Activated T-helper 1 cell treated with anti-CD3 and anti-CD28 coated beads, Interleukin-12 subunit alpha, Interleukin-12 subunit beta, Interleukin-2, Interleukin-4 antibody, amounts not matched to agents 30 ng/mL and 10 ng/mL and 1 ng/mL, durations not matched to agents 14 hours and 24 hours and 36 hours (primary cell): Measurements from ENCODE around the gene TLE3. TPM values are rescaled to one million over a fixed set of nuclear protein-coding genes. Genes with fewer than 3 reads are reported as not detected.

Source experiments
- DNase-seq: peaks from one replicate; pipeline ENCODE4 v3.0.0; 2021; ENCODE audit warnings: low spot score
- H3K27ac Mint-ChIP-seq: one replicate; pipeline ENCODE4 v1.8.0; 2021; ENCODE audit warnings: mild to moderate bottlenecking, mixed read lengths
- H3K27me3 Mint-ChIP-seq: one replicate; pipeline ENCODE4 v1.8.0; 2022; ENCODE audit warnings: mild to moderate bottlenecking, moderate library complexity, mixed read lengths; ENCODE audit not compliant: insufficient read depth
- H3K36me3 Mint-ChIP-seq: one replicate; pipeline ENCODE4 v1.8.0; 2021; ENCODE audit warnings: low read depth, mixed read lengths
- H3K4me1 Mint-ChIP-seq: one replicate; pipeline ENCODE4 v1.8.0; 2021; ENCODE audit warnings: low read depth, mixed read lengths
- H3K4me3 Mint-ChIP-seq: one replicate; pipeline ENCODE4 v1.8.0; 2021; ENCODE audit warnings: mild to moderate bottlenecking, moderate library complexity, mixed read lengths
- H3K9me3 Mint-ChIP-seq: one replicate; pipeline ENCODE4 v1.8.0; 2021; ENCODE audit warnings: mixed read lengths
- intact Hi-C: fragments of 100-400 bp; cut with micrococcal nuclease; formaldehyde crosslinking; loops from one replicate; pipeline ENCODE4 v1.15.1; 2024
- total RNA-seq: library from RNA; stranded (reverse); gene quantifications from 2 replicates; pipeline ENCODE4 v1.2.3, GENCODE V29; 2022

Gene TLE3
- total RNA-seq, 1 donor from 2014 or later: 126 TPM

DNA sequence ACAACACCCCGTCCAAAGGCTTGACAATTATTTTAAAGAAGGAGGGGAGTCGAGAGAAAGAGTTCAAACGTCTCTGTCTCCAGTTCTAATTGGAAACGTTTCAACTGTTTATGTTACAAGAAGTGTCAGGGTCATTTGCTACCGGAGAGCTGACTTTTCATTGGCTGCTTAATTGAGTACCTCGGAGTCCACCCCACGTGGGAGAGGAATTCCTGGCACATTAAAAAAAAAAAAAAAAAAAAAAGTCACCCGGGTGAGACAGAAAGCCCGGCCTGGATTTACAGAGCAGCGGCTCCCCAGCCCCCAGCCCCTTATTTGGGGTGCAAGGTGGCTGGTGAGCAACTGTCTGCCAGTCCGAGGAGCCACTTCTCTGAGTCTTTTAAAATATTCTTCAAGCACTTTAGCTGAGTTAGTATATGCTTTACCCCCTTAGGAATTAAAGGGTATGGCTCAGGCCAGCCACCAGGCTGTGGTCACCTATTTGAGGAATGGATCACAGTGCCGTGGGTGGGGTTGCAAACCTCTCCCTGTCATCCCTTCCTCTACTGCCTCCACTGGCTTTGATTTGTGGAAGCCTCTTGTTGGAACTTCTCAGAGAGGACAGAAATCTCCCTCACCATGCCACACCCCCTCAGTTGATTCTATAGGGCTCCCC, 3.9 kb upstream of the TLE3 start:
- Mint-ChIP-seq H3K36me3 (no peaks in the 10 kb centered on the region), H3K4me3 (no peak overlapping the region), H3K27ac (no peak overlapping the region), H3K4me1 (peaks cover 40% of the 10 kb centered on the region), H3K27me3 (peaks cover 45% of the 10 kb centered on the region), H3K9me3 (no peaks in the 10 kb centered on the region)
- DNase-seq: no peak
- intact Hi-C loops: no loop called here

DNA sequence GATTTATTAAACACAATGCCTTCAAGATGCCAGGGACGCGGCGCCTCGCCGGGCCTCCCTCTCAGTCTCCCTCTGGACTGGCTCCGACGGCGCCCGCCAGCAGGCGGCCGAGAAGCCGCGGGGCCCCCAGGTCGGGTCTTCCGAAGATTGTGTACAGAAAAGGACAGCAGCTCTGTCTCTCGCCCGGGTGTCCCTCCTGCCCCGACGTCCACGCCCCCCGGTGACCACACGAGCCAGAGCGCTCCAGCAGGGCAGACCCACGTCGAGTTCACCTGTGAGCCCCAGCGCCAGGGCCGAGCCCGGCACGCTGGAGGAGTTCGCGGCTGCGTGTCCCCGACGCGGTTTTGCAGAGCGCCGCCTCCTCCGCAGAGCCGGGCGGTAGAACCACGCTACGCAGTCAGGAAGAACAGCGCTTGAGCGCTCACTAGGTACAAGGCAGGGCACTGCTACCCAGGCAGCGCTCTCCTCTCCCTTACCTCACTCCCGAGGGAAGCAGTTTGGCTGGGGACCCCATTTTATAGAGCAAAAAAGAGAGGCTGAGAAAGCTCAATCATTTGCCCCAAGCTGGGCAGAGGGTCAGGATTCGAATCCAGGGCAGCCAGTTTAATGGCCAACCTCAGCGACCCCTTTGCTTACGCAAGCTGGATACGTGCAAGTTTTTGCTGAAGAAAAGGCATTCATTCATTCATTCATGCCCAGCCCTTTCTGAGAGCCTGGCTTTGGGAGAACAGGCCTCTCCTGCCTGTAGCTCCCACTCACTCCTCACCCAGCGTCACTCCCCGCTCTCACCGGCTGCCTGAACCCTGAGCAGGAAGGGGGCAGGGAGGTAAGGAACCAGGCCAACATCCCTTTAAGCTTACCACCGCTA, 3.0 kb upstream of the TLE3 start:
- intact Hi-C loops: loop anchor here (1.0 kb wide), 1 partner anchor 158 kb away; no protein-coding TSS in a partner anchor
- H3K4me3 Mint-ChIP-seq: peak overlapping the region; percentile 68

DNA sequence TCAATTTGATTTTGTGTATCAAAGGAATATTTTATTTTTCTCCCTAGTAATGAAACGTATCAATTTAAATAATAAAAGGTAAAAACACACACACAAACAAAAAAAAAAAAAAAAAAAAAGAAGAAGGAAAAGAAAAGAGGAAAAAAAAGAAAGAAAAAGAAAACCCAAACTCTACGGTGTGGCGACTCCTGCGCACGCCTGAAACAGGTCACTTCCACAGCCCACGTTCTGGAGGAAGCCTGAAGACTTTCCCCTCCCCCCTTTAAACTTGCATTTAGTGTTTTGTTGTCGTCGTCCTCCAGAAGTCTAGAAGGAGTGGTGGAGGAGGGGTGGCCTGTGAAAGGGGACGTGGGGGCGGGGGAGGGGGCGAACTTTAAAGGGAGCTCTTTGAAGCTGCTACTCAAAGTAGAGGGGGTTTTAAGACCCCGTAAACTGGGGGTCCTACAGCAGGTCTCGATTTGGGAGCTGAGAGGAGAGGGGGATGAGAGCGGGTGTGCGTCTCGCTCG, 2.3 kb upstream of the TLE3 start:
- DNase-seq: no peak
- peak overlapping the region; percentile 99 for H3K4me3 Mint-ChIP-seq
- H3K9me3 Mint-ChIP-seq: no peaks in the 10 kb centered on the region
- peaks cover 45% of the 10 kb centered on the region for H3K4me1 Mint-ChIP-seq
- peaks cover 32% of the 10 kb centered on the region for H3K27me3 Mint-ChIP-seq
- peaks cover 3% of the 10 kb centered on the region for H3K36me3 Mint-ChIP-seq
- intact Hi-C loops: loop anchor here (1.0 to 10.0 kb wide), 13 partner anchors 42 to 1305 kb away; partner anchors contain the start of gene KIF23
- peak overlapping the region; percentile 100 for H3K27ac Mint-ChIP-seq

More for the DNA sequence above, 3.0 kb upstream of the TLE3 start:
- Mint-ChIP-seq H3K9me3 (no peaks in the 10 kb centered on the region), H3K27me3 (peaks cover 37% of the 10 kb centered on the region), H3K36me3 (peaks cover 2% of the 10 kb centered on the region), H3K4me1 (peaks cover 43% of the 10 kb centered on the region), H3K27ac (peak overlapping the region; percentile 34)
- DNase-seq: peak; percentile 62

DNA sequence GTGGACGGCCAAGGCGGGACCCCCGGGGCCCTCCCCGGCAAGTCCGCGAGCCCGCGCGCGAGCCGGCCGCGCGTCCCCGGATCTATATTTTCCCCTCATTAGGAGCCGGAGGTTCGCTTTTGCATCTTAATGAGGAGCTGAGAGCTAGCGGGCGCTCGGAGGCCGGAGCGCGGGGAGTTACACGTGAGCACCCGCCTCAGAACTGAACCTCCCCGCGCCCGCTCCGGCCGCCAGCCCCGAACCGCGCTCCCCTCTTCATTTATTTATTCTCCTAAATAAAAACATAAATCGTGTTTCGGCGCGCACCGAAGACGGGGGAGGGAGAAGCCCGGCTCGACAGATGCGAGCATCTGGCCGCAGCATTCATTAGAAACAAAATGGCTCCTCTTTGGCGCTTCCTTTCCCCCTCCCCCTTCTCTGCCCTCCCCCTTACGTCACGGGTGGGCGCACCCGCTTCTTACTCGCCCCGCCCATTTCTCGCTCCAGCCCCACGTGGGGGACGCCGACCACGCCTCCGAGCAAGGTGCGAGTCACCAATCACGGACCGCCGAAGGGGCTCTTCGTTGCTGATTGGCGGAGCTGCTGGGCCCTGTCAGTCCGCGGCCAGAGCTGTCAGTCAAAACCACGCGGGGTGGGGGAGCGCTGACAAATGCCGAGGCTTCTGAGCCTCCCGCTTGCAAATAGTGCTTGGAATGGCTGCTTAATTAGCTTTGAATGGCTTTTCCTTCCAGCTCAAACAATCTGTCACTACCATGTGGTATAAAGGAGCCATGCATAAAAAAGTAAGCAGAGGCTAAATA, 1.6 kb upstream of the TLE3 start:
- Mint-ChIP-seq H3K4me1 (peaks cover 52% of the 10 kb centered on the region), H3K36me3 (peaks cover 10% of the 10 kb centered on the region), H3K4me3 (peak overlapping the region; percentile 99), H3K9me3 (no peaks in the 10 kb centered on the region), H3K27ac (peak overlapping the region; percentile 100), H3K27me3 (peaks cover 29% of the 10 kb centered on the region)
- intact Hi-C loops: loop anchor here (1.0 to 10.0 kb wide), 12 partner anchors 43 to 1305 kb away; partner anchors contain the start of gene KIF23
- DNase-seq: peak; percentile 99

DNA sequence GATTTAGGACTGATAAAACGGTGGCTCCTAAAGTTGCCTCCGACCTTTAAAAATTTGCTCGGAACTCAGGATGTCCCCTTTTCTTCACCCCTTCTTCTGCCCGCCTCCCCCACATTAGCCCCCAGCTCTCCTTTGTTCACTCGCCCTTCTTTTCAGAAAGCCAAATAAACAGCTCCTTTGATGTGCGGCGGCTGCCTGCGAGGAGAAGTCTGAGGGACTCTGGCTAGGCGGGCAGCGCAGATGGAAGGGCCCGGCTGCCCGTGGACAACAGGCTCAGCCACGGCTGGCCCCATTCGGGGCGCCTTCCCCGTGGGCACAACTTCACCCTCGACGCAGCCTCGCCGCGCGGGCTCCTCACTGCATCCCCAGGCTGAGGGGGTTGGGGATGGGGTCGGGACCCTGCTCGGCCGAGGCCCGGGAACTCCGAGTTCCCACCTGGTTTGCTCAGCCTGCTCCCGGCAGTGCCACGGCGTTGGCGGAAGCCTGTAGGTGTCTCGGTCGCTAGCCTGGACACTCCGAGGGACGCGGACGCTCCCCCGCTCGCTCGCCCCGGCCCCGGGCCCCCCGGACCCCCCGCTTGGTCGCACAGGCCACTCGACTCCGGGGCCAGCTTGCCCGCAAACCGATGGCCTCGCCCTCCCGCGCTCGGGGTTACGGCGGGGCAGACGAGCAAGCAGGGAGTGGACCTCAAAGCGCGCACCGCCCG, 897 bp upstream of the TLE3 start:
- Mint-ChIP-seq H3K27me3 (peaks cover 28% of the 10 kb centered on the region), H3K27ac (peak overlapping the region; percentile 99), H3K4me1 (peaks cover 57% of the 10 kb centered on the region), H3K9me3 (no peaks in the 10 kb centered on the region), H3K36me3 (peaks cover 14% of the 10 kb centered on the region), H3K4me3 (peak overlapping the region; percentile 98)
- DNase-seq: no peak
- intact Hi-C loops: loop anchor here (1.0 to 10.0 kb wide), 14 partner anchors 44 to 1304 kb away; partner anchors contain the start of gene KIF23

DNA sequence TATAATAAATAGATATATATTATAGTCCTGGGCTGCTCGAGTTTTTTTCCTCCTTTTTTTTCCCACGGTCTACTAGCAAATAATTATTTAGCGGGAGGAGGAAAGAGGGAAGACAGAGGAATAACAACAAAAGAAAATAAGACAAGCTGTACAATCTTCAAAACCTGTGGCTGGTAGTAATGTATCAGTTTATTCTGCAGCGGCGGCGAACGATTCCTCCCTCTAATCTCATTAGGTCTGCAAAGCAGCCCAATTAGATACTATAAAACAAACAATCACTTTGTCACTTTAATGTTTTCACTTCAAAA, 390 bp upstream of the TLE3 start:
- intact Hi-C loops: loop anchor here (1.0 to 10.0 kb wide), 6 partner anchors 123 to 1303 kb away; partner anchors contain the start of gene KIF23
- H3K27me3 Mint-ChIP-seq: peaks cover 23% of the 10 kb centered on the region
- H3K36me3 Mint-ChIP-seq: peaks cover 19% of the 10 kb centered on the region
- H3K4me3 Mint-ChIP-seq: peak overlapping the region; percentile 98
- DNase-seq: no peak
- H3K4me1 Mint-ChIP-seq: peaks cover 57% of the 10 kb centered on the region
- no peaks in the 10 kb centered on the region for H3K9me3 Mint-ChIP-seq
- H3K27ac Mint-ChIP-seq: peak overlapping the region; percentile 99

DNA sequence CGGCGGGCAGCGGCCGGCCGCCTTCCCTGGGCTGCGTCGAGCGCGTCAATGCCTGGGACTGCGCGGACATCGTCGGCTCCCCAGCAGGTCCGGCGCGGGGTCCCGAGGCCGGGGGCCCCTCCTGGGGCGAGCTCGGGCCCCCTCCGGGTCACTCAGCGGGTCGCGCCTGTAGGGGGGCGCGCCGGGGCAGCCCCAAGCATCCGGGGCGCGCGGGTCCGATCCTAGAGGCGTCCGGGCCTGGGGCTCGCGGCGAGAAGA, 725 bp downstream of the TLE3 start:
- Mint-ChIP-seq H3K36me3 (peaks cover 30% of the 10 kb centered on the region), H3K27ac (no peak overlapping the region), H3K9me3 (no peaks in the 10 kb centered on the region), H3K4me1 (peaks cover 57% of the 10 kb centered on the region), H3K27me3 (peaks cover 15% of the 10 kb centered on the region), H3K4me3 (peak overlapping the region; percentile 98)
- intact Hi-C loops: loop anchor here (2.0 to 10.0 kb wide), 3 partner anchors 122 to 1302 kb away; partner anchors contain the start of gene RPLP1
- DNase-seq: no peak

DNA sequence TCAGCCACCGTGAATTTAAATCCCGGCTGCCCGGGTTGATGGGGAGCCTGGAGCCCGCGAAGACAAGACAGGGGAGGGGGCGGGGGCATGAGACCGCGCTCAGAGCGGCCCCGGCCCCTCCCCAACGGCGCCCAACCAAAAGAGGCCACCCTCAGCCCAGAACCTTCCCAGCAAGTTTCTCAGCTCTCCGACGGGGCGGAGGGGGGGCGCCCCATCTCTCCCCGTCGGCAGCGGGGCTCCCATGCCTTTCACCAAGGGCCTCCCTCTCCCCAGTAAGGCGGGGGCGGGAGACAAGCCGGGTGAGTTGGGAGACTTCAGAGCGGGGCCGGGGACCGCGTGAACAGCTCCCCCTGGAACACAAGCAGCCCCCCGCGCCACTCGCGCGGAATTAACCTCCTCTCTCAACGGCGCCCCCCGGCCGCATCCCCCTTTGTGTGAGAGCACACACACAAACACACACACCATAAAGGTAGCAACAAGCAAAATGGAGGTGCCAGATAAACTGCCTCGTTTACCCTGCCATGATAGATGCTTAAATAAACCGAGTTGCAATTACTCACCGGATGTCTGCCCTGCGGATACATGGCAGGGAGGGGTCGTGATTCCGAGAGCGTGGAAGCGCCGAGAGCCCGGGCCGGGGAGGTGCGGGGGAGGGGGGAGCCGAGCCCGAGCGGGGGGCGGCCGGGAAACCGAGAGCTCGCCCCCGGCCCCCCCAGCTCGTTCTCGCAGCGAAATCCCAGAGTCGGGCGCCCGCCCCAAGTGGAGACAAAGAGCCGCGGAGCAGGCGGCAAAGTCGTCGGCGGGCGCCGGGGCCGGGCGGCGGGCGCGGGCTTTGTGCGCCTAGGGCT, 1.3 kb downstream of the TLE3 start:
- Mint-ChIP-seq H3K9me3 (no peaks in the 10 kb centered on the region), H3K27ac (peak overlapping the region; percentile 94), H3K36me3 (peaks cover 35% of the 10 kb centered on the region), H3K4me3 (peak overlapping the region; percentile 98), H3K27me3 (peaks cover 9% of the 10 kb centered on the region), H3K4me1 (peaks cover 59% of the 10 kb centered on the region)
- DNase-seq: peak; percentile 38
- intact Hi-C loops: loop anchor here (1.0 to 10.0 kb wide), 4 partner anchors 122 to 1302 kb away; partner anchors contain the start of gene RPLP1

DNA sequence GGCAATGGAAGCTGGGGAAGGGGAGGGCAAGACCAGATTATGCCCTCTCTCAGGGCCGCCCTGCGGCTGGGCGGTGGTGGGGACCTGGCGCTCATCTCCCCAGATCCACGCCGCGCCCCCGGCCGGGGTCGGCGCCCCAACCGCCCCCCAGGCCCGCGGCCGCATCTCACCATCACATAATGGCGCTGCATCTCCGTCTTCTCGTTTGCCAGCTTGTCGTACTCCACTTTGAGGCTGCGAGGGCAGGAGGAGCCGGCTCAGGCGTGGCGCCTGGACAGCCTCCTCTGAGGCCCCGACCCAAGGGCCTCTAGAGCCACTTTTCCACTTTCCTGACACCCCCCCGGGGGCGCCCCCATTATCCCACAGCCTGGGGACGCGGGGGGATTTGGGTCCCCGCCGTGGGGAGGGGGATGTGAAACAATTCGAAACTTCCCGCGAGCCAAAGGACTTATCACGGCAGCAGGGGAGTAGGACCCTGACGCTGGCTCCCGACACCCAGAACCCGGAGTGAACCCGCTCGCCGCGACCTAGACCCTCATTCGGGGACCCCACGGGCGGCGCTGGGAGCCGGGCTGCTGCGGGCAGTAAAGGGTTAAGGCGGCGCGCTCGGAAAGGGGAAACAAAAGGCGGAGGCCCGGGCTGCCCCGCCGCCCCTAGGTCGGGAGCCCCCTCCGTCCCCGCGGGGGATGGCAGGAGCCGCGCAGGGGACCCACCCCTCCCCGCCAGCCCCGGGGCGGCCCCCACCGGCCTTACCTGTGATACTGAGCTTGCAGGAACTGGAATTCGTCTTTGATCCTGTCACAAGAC, 2.1 kb downstream of the TLE3 start:
- Mint-ChIP-seq H3K27ac (no peak overlapping the region), H3K36me3 (peaks cover 43% of the 10 kb centered on the region), H3K9me3 (no peaks in the 10 kb centered on the region), H3K4me3 (peak overlapping the region; percentile 98), H3K4me1 (peaks cover 64% of the 10 kb centered on the region), H3K27me3 (peaks cover 7% of the 10 kb centered on the region)
- intact Hi-C loops: loop anchor here (1.0 to 10.0 kb wide), 4 partner anchors 121 to 1301 kb away; partner anchors contain the start of gene RPLP1
- DNase-seq: peak; percentile 30

DNA sequence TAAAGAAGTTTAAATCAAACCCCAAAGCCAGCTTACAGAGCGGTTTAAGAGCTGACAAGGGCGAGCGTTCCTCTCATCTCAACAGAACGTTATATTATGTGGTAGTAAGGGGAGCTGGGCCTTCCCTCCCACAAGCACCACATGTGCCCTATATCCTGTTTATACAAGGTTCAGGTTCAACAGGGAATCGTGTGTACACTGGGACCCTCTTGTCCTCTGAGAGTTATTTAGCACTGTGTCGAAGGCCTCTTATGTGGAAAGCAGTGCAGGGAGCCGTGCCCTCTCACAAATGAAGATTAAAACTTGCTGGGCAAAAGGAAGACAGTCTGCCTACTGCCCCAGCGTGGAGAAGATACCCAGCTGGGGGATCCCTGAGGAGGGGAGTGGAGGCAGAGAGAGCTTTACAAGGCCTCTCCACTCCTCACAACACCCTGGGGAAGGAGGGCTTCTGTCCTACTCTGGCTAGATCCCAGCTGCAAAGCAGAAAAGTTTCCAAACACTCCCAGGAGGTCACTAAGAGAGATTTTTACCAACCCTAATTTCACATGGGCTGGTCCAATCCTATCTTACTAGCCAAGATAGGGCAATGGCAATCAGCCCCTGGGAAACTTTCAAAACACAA, 2.9 kb downstream of the TLE3 start:
- Mint-ChIP-seq H3K4me3 (peak overlapping the region; percentile 98), H3K4me1 (peaks cover 67% of the 10 kb centered on the region), H3K27ac (peak overlapping the region; percentile 75), H3K27me3 (peaks cover 6% of the 10 kb centered on the region), H3K9me3 (no peaks in the 10 kb centered on the region), H3K36me3 (peaks cover 50% of the 10 kb centered on the region)
- intact Hi-C loops: loop anchor here (10.0 kb wide), 2 partner anchors 120 to 1300 kb away; no protein-coding TSS in a partner anchor
- no peak for DNase-seq
